Suprapubic skin (tissue), 4 donors: ENCODE measurements around the gene HEBP1. TPM values are rescaled to one million over a fixed set of nuclear protein-coding genes. Genes with fewer than 3 reads are reported as not detected.

Experiments used
- DNase-seq, 2 donors: peaks; one replicate each; pipeline ENCODE4 v3.0.0-alpha.2; 2019; ENCODE audit warnings: low spot score in 2 of 2
- H3K27ac ChIP-seq: fragments of 200-600 bp; sonication (generic); one replicate; pipeline ENCODE4 v1.5.1; 2019
- H3K27me3 ChIP-seq: fragments of 200-600 bp; sonication (generic); one replicate; pipeline ENCODE4 v1.5.1; 2019
- H3K36me3 ChIP-seq: fragments of 200-600 bp; sonication (generic); one replicate; pipeline ENCODE4 v1.5.1; 2019
- H3K4me1 ChIP-seq: fragments of 200-600 bp; sonication (generic); one replicate; pipeline ENCODE4 v1.5.1; 2019
- H3K4me3 ChIP-seq: fragments of 200-600 bp; sonication (generic); one replicate; pipeline ENCODE4 v1.5.1; 2019; ENCODE audit warnings: mild to moderate bottlenecking
- H3K9me3 ChIP-seq: fragments of 200-600 bp; sonication (generic); one replicate; pipeline ENCODE4 v1.5.1; 2019
- EP300 ChIP-seq: sonication (generic); formaldehyde crosslinking; IDR thresholded peaks from one replicate; pipeline ENCODE4 v1.6.1; 2017; ENCODE audit warnings: antibody characterized with exemption
- POLR2A ChIP-seq, 2 donors: fragments of 450-650 bp; IDR thresholded peaks; one replicate each; pipeline ENCODE4 v1.6.1; 2017; ENCODE audit warnings: antibody characterized with exemption in 2 of 2, mild to moderate bottlenecking in 2 of 2, moderate library complexity in 2 of 2
- POLR2AphosphoS5 ChIP-seq, 3 donors: sonication (generic); formaldehyde crosslinking; IDR thresholded peaks; one replicate each; pipeline ENCODE4 v1.6.1; 2017; ENCODE audit warnings: antibody characterized with exemption in 3 of 3
- WGBS: methylation state at CpG from one replicate; pipeline ENCODE4 v1.1.5; 2018; 5-methylcytosine and 5-hydroxymethylcytosine counted together
- total RNA-seq, 4 donors: library from RNA; depleted of rRNA; stranded (reverse); fragments of >200 nt; gene quantifications; one replicate each; pipeline ENCODE4 v1.1.0, GENCODE V29; 2016
- TF ChIP-seq, protein P1 (sequence below), 2 donors: fragments of 200-600 bp in 1 of 2; fragments of 450-650 bp in 1 of 2; sonication (generic) in 1 of 2; IDR thresholded peaks; one replicate each; pipeline ENCODE4 v1.5.1; 2016 to 2019; ENCODE audit warnings: antibody characterized with exemption in 2 of 2, mild to moderate bottlenecking in 1 of 2, moderate library complexity in 1 of 2

HEBP1 gene
- total RNA-seq, 4 donors from 2014 or later, result 34.2 to 38.7 (median 36.2) TPM

DNA sequence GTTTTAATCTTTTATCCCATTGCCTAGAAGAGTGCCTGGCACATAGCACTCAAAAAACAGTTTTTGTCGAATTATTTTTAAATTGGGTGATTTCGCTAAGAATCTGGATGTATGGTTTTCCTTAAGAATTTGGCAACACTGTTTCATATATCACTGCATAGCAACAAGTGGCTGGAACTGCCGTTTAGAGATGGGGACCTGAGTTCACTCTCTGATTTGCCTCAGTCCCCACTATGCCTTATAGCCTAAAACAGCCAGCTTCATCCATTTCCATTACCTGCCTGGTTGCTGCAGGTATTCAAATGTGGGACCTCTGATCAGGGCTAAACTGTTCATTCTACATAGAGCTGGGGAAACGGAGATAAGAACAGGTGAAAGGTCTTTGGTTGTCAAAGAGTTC, 1.8 kb downstream of the HEBP1 start:
- Histone ChIP-seq H3K36me3 (no peaks in the 10 kb centered on the region), H3K27ac (no peak overlapping the region), H3K27me3 (no peaks in the 10 kb centered on the region), H3K9me3 (no peaks in the 10 kb centered on the region), H3K4me3 (peak overlapping the region; percentile 71), H3K4me1 (peaks cover 51% of the 10 kb centered on the region)
- TF ChIP-seq POLR2A (IDR thresholded peaks at IDR 0.05), result no peak
- WGBS, result 89% methylated on average over 4 of the region's 4 CpGs
- DNase-seq, result no peak

DNA sequence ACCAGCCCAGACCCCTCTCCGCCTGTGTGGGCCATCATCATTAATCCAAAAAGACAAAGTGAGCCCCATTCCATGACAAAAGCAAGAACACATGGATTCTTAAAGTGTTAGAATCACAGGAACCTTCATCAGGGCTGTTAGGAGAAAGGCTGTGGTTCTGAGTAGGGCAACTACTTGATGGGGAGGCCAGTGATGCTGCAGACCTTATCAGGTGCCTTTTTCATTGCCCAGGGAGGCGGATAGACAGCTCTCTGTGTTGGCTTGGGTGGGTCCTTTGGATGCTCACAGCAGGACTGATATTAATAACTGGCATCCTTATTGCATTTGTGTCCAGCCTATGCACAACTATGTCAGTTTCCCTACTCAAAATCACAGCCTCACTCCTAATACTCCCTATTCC, 2.3 kb downstream of the HEBP1 start:
- Histone ChIP-seq H3K27me3 (no peaks in the 10 kb centered on the region), H3K27ac (no peak overlapping the region), H3K9me3 (no peaks in the 10 kb centered on the region), H3K4me3 (no peak overlapping the region), H3K4me1 (peaks cover 56% of the 10 kb centered on the region), H3K36me3 (no peaks in the 10 kb centered on the region)
- TF ChIP-seq EP300, result no peak
- no peak for TF ChIP-seq POLR2AphosphoS5 (IDR thresholded peaks at IDR 0.05)
- TF ChIP-seq, protein P1, sequence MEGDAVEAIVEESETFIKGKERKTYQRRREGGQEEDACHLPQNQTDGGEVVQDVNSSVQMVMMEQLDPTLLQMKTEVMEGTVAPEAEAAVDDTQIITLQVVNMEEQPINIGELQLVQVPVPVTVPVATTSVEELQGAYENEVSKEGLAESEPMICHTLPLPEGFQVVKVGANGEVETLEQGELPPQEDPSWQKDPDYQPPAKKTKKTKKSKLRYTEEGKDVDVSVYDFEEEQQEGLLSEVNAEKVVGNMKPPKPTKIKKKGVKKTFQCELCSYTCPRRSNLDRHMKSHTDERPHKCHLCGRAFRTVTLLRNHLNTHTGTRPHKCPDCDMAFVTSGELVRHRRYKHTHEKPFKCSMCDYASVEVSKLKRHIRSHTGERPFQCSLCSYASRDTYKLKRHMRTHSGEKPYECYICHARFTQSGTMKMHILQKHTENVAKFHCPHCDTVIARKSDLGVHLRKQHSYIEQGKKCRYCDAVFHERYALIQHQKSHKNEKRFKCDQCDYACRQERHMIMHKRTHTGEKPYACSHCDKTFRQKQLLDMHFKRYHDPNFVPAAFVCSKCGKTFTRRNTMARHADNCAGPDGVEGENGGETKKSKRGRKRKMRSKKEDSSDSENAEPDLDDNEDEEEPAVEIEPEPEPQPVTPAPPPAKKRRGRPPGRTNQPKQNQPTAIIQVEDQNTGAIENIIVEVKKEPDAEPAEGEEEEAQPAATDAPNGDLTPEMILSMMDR (IDR thresholded peaks at IDR 0.05), result no peak
- no peak for TF ChIP-seq POLR2A (IDR thresholded peaks at IDR 0.05)
- WGBS, result 90% methylated on average over 2 of the region's 2 CpGs
- no peak for DNase-seq

DNA sequence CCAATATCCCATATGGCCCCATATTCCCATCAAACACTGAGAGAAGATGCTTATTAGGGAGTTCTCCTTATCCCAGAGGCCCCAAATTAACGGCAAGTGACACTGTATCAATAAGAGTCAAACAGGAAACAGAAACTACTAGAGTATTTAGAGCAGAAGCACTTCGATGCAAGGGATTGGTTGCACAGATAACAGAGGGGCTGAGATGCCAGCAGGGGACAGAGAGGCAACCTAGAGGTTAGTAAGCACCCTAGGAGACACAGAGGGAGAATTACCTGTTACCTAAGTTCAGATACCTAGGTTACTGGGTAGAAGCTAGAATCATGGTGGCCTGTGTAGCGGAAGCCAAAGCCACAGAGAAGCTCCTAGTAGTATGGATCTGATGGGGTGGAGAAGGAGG, 2.9 kb downstream of the HEBP1 start:
- DNase-seq, result no peak
- TF ChIP-seq, protein P1 (IDR thresholded peaks at IDR 0.05), result no peak
- TF ChIP-seq POLR2AphosphoS5 (IDR thresholded peaks at IDR 0.05) (no peak), EP300 (no peak), POLR2A (IDR thresholded peaks at IDR 0.05) (no peak)
- Histone ChIP-seq H3K4me1 (peaks cover 57% of the 10 kb centered on the region), H3K9me3 (no peaks in the 10 kb centered on the region), H3K27me3 (no peaks in the 10 kb centered on the region), H3K36me3 (no peaks in the 10 kb centered on the region), H3K27ac (no peak overlapping the region), H3K4me3 (no peak overlapping the region)
- WGBS, result 72% methylated on average over 3 of the region's 3 CpGs

DNA sequence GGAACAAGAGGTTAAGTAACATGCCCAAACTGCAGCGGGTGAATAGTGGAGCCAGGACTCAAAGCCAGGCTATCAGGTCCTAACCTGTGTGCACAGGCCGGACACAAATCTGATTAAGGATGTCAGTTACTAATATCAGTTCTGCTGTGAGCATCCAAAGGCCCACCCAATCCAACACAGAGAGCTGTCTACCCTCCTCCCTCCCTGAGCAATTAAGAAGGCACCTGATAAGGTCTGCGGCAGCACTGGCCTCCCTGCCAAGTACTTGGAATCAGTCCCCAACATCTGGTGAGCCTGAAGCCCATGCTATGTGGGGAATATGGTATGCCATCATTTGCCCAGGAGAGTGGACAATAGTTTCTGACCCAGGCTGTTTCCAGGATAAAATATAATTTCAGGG, 3.9 kb downstream of the HEBP1 start:
- H3K27me3 ChIP-seq, result no peaks in the 10 kb centered on the region
- WGBS, result 52% methylated on average over 3 of the region's 3 CpGs
- H3K4me1 ChIP-seq, result peaks cover 61% of the 10 kb centered on the region

DNA sequence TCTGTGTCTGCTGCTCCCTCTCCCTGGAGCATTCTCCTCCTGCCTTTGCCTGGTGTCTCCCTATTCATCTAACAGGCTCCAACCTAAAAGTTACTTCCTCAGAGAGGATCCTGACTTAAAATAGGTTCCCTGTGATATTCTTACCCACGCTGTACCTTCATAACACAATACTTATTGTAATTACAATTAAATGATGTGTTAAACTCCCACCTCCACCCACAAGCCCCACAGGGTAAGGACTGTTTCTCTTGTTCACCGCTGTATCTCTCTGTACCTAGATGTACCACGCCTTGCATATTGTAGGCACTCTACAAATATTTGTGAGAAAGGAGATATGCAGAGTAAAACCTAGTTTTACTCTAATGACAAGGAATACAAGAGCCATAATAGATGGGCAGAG, 5.0 kb downstream of the HEBP1 start:
- Histone ChIP-seq H3K4me1 (peaks cover 57% of the 10 kb centered on the region), H3K4me3 (no peak overlapping the region), H3K27me3 (no peaks in the 10 kb centered on the region), H3K9me3 (no peaks in the 10 kb centered on the region), H3K27ac (no peak overlapping the region), H3K36me3 (no peaks in the 10 kb centered on the region)
- 93% methylated on average over 3 of the region's 3 CpGs for WGBS
- DNase-seq, result no peak
- TF ChIP-seq, protein P1 (IDR thresholded peaks at IDR 0.05), result no peak
- no peak for TF ChIP-seq EP300
- no peak for TF ChIP-seq POLR2AphosphoS5 (IDR thresholded peaks at IDR 0.05)
- no peak for TF ChIP-seq POLR2A (IDR thresholded peaks at IDR 0.05)

More for the DNA sequence above, 3.9 kb downstream of the HEBP1 start:
- no peak overlapping the region for H3K27ac ChIP-seq
- H3K4me3 ChIP-seq, result no peak overlapping the region
- no peaks in the 10 kb centered on the region for H3K36me3 ChIP-seq
- H3K9me3 ChIP-seq, result no peaks in the 10 kb centered on the region
- TF ChIP-seq POLR2AphosphoS5 (IDR thresholded peaks at IDR 0.05) (no peak), EP300 (no peak), POLR2A (IDR thresholded peaks at IDR 0.05) (no peak)
- TF ChIP-seq, protein P1 (IDR thresholded peaks at IDR 0.05), result no peak
- no peak for DNase-seq

DNA sequence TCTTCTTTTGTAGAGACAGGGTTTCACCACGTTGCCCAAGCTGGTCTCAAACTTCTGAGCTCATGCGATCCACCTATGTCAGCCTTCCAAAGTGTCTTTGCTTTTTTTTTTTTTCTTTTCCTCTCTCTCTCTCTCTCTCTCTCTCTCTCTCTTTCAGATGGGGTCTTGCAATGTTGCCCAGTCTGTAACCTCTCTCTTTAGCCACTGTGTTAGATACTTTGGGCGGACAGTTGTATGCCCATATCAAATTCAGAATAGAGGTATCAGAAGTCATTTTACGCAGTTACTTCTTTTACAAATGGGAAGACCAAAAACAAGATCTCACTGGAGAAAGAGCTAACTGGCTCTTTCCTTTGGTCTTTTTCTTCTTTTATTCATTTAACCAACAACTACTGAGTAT, 6.7 kb downstream of the HEBP1 start:
- 94% methylated on average over 4 of the region's 4 CpGs for WGBS
- Histone ChIP-seq H3K4me1 (peaks cover 44% of the 10 kb centered on the region), H3K27ac (no peak overlapping the region), H3K9me3 (no peaks in the 10 kb centered on the region), H3K4me3 (no peak overlapping the region), H3K27me3 (no peaks in the 10 kb centered on the region), H3K36me3 (peaks cover 11% of the 10 kb centered on the region)
- no peak for TF ChIP-seq POLR2AphosphoS5 (IDR thresholded peaks at IDR 0.05)
- TF ChIP-seq POLR2A (IDR thresholded peaks at IDR 0.05), result no peak
- TF ChIP-seq EP300, result no peak
- TF ChIP-seq, protein P1 (IDR thresholded peaks at IDR 0.05), result no peak
- no peak for DNase-seq
